ENCODE measurements around the gene S100A11.

Gene S100A11

DNA sequence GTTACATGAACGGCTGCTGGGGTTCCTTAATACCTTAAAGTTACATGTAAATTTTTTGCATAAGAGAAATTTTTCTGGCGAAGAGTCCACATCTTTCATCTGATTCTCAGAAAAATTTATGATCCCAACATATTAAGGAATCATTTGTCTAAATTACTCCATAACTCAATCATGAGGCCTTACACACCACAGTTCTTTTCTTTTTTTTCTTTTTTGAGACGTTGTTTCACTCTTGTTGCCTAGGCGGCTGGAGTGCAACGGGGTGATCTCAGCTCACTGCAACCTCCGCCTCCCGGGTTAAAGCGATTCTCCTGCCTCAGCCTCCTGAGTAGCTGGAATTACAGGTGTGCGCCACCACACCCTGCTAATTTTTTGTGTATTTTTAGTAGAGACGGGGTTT is 2.1 kb upstream of the S100A11 start:
- DNase-seq: no peak

- DNase-seq: peak; percentile 37
Measured at GRCh38 chr1:152035539-152036266, 1.1 kb downstream of the S100A11 start.

DNA sequence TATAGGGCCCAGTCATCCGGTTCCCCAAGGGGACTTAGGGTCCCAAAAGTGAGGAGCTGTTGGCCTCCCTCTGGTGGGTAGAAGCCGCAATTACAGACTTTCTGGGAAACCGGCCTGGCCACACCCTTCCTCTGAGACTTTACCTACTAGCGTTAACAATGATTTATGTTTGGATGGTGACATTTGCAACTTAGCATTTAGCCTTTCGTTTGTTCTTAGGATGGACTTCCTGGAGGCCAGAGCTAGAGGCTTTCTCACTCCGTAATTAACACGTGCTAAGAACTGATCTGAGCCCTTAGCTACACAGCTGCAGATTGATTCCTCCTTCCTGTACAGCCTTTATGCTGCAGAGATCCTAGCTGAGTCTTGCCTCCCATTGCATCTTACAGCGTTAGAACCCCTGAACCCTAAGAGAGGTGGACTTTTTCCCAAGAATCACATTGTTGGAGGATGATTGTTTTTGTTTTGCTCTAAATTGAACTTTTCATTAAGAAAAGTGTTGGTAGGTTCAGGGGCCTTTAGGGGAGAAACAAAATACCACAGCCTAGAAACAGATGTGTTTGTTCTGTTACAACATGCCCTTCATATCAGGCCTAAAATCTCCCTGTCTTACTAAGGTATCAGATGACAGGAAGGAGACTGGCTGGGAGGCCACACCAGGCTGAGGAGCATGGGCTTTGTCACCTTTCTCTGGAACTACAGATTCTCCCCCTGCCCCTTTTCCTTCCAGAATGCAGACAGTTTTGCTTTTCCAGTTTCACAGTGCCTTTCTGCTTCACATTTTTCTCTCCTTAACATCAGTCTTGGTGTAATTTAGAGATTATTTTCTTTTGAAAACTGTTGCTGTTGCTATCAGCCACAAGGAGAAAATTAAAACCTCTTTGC is 1.9 kb downstream of the S100A11 start:
- DNase-seq: peak; percentile 91

DNA sequence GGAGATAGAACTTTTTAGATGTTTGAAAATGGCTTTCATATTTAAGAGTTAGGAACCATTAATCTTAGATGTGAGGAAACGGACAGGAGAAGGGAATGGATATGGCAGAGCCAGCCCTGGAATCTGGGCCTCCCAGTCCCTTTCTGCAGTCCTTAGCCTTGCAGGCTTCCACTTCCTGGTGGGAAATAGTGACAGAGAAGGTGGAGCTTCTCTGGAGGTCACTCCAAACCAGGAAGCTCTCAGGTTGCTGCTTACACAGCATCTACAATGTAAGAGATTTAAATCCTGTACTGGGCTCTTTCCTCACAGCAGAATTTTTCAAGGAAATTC is 2.5 kb downstream of the S100A11 start:
- no peak for DNase-seq

- no peak for DNase-seq
Measured at GRCh38 chr1:152029929-152030211, 6.9 kb downstream of the S100A11 start.

GRCh38 chr1:152029144-152029928 is 7.5 kb downstream of the S100A11 start:
- no peak for DNase-seq

DNA sequence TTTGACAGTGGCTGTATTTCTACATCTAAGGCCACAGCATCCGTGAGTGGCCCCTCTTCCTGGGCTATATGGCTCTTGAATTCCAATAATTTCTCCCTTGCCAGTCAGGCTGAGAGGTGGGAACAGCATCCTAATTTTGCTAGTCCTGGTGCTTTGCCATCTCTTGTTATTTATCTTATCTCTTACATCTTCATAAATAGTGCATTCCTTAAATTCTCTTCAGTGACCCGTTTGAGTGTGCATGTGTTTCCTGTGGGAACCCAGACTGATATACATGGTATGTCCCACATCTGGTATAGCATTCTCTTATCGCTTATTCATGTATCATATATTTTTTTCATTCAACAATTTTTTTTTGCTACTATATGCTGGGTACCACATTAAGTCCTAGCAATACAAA is 9.9 kb downstream of the S100A11 start:
- no peak for DNase-seq

DNA sequence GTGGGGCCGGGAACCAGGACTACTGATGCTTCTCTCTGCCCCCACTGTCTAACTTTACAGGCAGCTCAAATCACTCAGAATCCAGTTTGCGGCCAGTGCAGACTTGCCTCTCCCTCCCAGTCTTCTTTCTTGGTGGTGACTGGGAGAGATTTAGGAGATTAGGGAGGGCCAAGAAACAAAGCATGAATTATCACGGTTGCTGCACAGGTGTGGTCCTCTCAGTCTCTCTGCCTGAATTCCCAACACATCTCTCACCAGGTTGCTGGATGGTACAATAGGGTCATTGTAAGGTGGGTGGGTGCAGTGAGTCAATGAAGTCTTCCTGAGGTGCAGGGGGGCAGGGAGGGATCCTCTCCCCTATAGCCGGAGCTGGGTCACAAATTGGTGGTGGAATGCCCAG is 12.6 kb downstream of the S100A11 start:
- DNase-seq: no peak

DNA sequence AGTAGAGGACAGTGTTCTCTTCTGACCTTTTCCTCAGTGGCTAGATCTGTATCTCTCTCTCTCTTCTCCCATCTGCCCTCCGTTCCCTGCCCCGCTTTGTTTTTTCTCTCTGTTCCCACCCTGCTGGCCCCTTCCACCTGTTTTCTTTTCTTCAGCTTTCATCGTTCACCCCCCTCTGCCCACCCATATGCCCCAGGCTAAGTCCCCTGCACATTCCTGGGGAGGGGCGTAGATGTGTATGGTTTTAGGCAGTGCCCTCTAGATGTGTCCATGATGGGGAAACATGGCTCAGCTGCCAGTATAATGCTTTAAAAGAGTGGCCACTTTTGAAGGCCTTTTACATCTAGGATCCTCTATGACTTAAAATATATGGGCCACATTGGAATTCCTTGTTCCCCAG is 13.6 kb downstream of the S100A11 start:
- DNase-seq: no peak

DNA sequence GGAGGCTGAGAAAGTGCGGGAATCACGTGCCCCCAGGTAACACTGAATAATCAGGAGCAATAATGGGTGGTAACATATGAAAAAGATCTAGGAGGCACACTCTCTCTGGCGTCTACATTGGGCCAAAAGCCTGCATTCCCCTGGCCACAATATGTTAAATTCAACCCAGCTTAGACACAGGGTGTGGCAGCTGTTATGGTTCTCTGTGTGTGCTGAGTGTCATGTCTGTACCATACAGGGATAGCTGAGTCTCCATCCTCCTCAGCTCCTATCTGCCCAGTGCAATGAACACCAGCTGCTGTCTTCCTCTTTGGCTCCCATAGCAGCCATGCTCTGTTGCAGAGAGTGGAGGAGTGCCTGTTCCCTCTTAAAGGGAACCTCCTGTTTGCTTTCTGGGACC is 14.3 kb downstream of the S100A11 start:
- no peak for DNase-seq

DNA sequence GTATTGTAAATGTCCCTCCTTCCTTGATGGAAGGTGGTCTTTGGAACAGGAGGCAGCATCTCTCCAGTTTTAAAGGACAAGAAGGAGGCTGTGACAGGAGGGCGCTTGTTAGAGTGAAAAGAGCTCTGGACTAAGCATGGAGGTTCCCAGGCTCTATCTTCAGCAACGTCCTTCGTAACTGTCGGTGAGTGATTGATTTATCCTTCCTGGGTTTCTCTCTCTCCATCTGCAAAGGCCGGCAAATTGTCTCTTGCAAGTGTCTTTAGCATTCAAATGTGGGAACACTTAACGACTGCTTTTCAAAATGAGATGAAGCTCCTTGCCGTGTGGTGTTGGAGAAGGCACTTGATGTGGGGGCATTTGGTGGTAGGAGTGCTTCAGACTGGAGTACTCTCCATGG is 15.2 kb downstream of the S100A11 start:
- DNase-seq: no peak

- no peak for DNase-seq
Measured at GRCh38 chr1:152020849-152021248, 16.0 kb downstream of the S100A11 start.

- no peak for DNase-seq
Measured at GRCh38 chr1:152018537-152018936, 18.3 kb downstream of the S100A11 start.

GRCh38 chr1:152015766-152016165 is 21.0 kb downstream of the S100A11 start:
- DNase-seq: no peak

GRCh38 chr1:152014943-152015342 is 21.9 kb downstream of the S100A11 start:
- no peak for DNase-seq

DNA sequence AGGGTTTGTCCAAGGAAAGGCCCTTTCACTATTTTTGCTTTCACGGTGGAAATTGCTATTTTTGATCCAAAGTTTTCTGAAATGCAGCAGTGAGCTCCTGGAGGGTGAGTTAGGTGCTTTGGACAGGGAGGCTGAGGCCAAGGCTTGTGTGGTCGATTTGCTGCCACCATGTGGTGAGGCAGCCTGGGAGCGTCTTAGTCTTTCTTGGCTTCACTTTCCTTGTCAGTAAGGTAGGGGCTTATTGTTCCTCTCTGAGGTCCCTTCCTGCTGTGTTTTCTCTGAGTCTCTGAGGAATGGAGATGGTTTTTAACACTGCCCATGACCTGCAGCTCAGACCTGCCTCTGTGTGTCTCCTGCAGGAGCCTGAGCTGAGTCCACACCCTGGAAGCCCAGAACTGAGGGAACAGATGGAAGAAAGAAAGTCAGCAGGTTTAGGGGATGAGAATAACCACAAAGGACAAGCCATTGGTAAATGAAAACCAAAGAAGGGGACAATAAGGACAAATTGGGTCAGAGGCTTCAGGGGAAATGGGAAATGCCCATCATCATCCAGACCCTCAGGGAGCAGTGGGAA is 23.1 kb downstream of the S100A11 start:
- DNase-seq: no peak

DNA sequence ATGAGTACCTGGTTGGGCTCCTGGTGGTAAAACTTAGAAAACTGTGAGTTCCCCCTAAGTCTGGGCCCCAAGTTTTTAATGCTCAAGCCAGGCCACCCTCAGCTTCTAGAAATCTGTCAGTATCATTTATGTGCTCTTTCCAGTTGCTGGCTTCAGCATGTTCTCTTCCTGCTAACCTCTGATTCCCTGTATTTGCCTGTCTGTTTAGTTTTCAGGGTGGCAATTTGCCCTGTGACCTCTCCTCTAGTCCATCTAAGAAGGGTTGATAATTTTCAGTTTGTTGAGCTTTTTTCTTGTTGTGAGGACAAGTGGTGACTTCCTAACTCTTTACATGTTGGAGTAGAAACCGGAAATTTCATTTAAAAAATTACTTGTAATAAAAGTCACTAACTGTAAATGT is 27.1 kb downstream of the S100A11 start:
- DNase-seq: no peak

- no peak for DNase-seq
Measured at GRCh38 chr1:152007047-152007446, 29.8 kb downstream of the S100A11 start.

- DNase-seq: no peak
Measured at GRCh38 chr1:152005360-152005912, 31.4 kb downstream of the S100A11 start.

DNA sequence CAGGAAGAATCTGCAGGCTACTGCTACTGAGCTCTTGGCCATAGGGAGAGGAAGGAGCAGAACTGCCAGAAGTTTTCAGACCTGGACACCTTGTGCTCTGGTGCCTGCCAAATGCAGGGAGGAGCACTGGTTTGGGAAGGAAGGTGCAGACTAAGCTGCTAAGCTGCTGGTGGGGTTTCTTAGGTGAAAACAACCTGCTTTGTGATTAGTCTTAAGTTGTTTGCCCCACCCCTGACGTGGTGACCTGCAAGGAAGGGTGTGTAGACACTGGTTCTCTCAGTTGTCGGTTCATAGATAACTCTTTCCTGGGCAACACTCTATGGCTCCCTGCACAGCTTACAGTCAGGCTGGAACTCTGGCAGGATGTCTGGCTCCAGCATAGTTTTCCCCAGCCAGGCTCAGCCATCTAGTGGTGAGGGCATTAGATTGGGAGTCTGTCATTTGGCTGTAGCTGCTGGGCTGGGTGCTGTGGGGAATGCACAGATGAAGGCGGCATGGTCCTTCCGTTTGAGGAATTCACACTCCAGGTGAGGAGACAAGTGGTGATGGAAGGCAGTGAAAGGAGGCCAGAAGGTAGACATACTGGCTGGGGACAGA is 32.9 kb downstream of the S100A11 start:
- DNase-seq: no peak

- DNase-seq: no peak
Measured at GRCh38 chr1:152002960-152003359, 33.8 kb downstream of the S100A11 start.

- DNase-seq: peak; percentile 2
Measured at GRCh38 chr1:152001631-152002584, 34.9 kb downstream of the S100A11 start.

All from GF-D8 (cell line).